ENCODE results near the gene CUX1. TPM values are rescaled to one million over a fixed set of nuclear protein-coding genes. Genes with fewer than 3 reads are reported as not detected.
"Not testable (repeated sequence)": the region's sequence is repeated elsewhere in the genome, so short reads cannot be mapped to it uniquely, and the experiment has no call there.

CUX1 gene
- total RNA-seq, 4 donors from 2014 or later, result 52.5 to 93.6 (median 63.7) TPM

GRCh38 chr7:102019461-102019860 is 202.0 kb downstream of the CUX1 start:
- TF ChIP-seq EP300 (IDR thresholded peaks at IDR 0.05), result no peak
- no peak for TF ChIP-seq POLR2AphosphoS5 (IDR thresholded peaks at IDR 0.05)
- TF ChIP-seq CTCF (IDR thresholded peaks at IDR 0.05), result no peak
- TF ChIP-seq POLR2A (IDR thresholded peaks at IDR 0.05), result no peak
- peaks cover 6% of the 10 kb centered on the region for H3K36me3 ChIP-seq
- no peak for DNase-seq (ENCODE audit: low spot score in 2 of 2)
- no peak overlapping the region for H3K4me3 ChIP-seq
- no peaks in the 10 kb centered on the region for H3K9me3 ChIP-seq
- no peaks in the 10 kb centered on the region for H3K4me1 ChIP-seq
- H3K27ac ChIP-seq, result no peak overlapping the region
- H3K27me3 ChIP-seq, result no peaks in the 10 kb centered on the region
- WGBS, result 90% methylated on average over 7 of the region's 7 CpGs

- WGBS, result 92% methylated on average over 24 of the region's 24 CpGs
- TF ChIP-seq CTCF (IDR thresholded peaks at IDR 0.05) (no peak), POLR2AphosphoS5 (IDR thresholded peaks at IDR 0.05) (no peak), POLR2A (IDR thresholded peaks at IDR 0.05) (no peak), EP300 (IDR thresholded peaks at IDR 0.05) (no peak)
- Histone ChIP-seq H3K9me3 (no peaks in the 10 kb centered on the region), H3K4me3 (no peak overlapping the region), H3K27ac (no peak overlapping the region), H3K4me1 (no peaks in the 10 kb centered on the region), H3K27me3 (no peaks in the 10 kb centered on the region), H3K36me3 (peaks cover 6% of the 10 kb centered on the region)
- no peak for DNase-seq (ENCODE audit: low spot score in 2 of 2)
Observed at GRCh38 chr7:102021841-102022618, 204.6 kb downstream of the CUX1 start.

- 88% methylated on average over 10 of the region's 10 CpGs for WGBS
- Histone ChIP-seq H3K4me1 (no peaks in the 10 kb centered on the region), H3K27me3 (no peaks in the 10 kb centered on the region), H3K9me3 (no peaks in the 10 kb centered on the region), H3K36me3 (peaks cover 15% of the 10 kb centered on the region), H3K4me3 (no peak overlapping the region), H3K27ac (no peak overlapping the region)
- TF ChIP-seq EP300 (IDR thresholded peaks at IDR 0.05) (no peak), POLR2AphosphoS5 (IDR thresholded peaks at IDR 0.05) (no peak), POLR2A (IDR thresholded peaks at IDR 0.05) (no peak), CTCF (IDR thresholded peaks at IDR 0.05) (no peak)
- no peak for DNase-seq (ENCODE audit: low spot score in 2 of 2)
Observed at GRCh38 chr7:102024005-102024768, 206.8 kb downstream of the CUX1 start.

DNA sequence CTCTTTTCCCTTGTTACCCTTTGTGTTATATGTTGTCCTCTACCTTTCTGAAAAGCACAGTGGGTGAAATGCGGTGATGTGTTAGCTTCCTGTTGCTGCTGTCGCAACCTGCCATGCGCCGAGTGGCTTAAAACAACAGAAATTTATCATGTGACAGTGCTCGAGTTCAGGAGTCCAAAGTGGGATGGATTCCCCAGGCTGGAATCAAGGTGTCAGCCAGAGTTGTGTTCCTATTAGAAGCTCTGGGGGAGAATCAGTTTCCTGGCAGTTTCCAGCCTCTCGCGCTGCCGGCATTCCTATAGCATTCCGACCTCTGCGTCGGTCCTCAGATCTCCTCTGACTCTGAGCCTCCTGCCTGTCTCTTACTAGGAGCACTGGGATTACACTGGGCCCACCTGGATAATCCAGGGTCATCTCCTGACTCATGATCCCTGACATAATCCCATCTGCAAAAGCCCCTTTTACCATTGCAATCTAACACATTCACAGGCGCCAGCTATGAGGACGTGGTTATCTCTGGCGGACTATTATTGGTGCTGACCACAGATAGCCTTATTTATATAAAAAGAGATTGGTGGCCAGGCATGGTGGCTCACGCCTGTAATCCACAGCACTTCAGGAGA is 207.5 kb downstream of the CUX1 start:
- TF ChIP-seq POLR2A (IDR thresholded peaks at IDR 0.05), result no peak
- TF ChIP-seq CTCF (IDR thresholded peaks at IDR 0.05), result no peak
- no peak for TF ChIP-seq POLR2AphosphoS5 (IDR thresholded peaks at IDR 0.05)
- no peak for TF ChIP-seq EP300 (IDR thresholded peaks at IDR 0.05)
- DNase-seq (ENCODE audit: low spot score in 2 of 2), result no peak
- 94% methylated on average over 14 of the region's 15 CpGs for WGBS

GRCh38 chr7:102025777-102026176 is 208.4 kb downstream of the CUX1 start:
- H3K4me3 ChIP-seq; DNase-seq (ENCODE audit: low spot score in 2 of 2); H3K9me3 ChIP-seq; H3K27ac ChIP-seq; H3K4me1 ChIP-seq; H3K27me3 ChIP-seq: not testable (repeated sequence)
- WGBS, result 71% methylated on average over 4 of the region's 4 CpGs
- H3K36me3 ChIP-seq, result peaks cover 18% of the 10 kb centered on the region

More for the DNA sequence above, 207.5 kb downstream of the CUX1 start:
- Histone ChIP-seq H3K27me3 (no peaks in the 10 kb centered on the region), H3K9me3 (no peaks in the 10 kb centered on the region), H3K4me1 (no peaks in the 10 kb centered on the region), H3K27ac (no peak overlapping the region), H3K36me3 (peaks cover 15% of the 10 kb centered on the region), H3K4me3 (no peak overlapping the region)

Measured in suprapubic skin (tissue), 4 donors.